ENCODE measurements around the gene SDF2L1.
A peak's percentile ranks its signal among the peaks of the same experiment; 100 is the strongest.
"Not testable (repeated sequence)": the region's sequence is repeated elsewhere in the genome, so short reads cannot be mapped to it uniquely, and the experiment has no call there.

SDF2L1 gene

GRCh38 chr22:21643533-21644357, 1.6 kb downstream of the SDF2L1 start:
- TF ChIP-seq, protein P1, sequence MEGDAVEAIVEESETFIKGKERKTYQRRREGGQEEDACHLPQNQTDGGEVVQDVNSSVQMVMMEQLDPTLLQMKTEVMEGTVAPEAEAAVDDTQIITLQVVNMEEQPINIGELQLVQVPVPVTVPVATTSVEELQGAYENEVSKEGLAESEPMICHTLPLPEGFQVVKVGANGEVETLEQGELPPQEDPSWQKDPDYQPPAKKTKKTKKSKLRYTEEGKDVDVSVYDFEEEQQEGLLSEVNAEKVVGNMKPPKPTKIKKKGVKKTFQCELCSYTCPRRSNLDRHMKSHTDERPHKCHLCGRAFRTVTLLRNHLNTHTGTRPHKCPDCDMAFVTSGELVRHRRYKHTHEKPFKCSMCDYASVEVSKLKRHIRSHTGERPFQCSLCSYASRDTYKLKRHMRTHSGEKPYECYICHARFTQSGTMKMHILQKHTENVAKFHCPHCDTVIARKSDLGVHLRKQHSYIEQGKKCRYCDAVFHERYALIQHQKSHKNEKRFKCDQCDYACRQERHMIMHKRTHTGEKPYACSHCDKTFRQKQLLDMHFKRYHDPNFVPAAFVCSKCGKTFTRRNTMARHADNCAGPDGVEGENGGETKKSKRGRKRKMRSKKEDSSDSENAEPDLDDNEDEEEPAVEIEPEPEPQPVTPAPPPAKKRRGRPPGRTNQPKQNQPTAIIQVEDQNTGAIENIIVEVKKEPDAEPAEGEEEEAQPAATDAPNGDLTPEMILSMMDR (IDR thresholded peaks at IDR 0.05; ENCODE audit: low read depth, low read length) = no peak
- H3K4me3 ChIP-seq (ENCODE audit: low read depth, low read length) = peak overlapping the region; percentile 77; the same call in 1 of the 2 replicates

GRCh38 chr22:21645513-21645912, 3.4 kb downstream of the SDF2L1 start:
- H3K4me3 ChIP-seq (ENCODE audit: low read depth, low read length) = not testable (repeated sequence)

DNA sequence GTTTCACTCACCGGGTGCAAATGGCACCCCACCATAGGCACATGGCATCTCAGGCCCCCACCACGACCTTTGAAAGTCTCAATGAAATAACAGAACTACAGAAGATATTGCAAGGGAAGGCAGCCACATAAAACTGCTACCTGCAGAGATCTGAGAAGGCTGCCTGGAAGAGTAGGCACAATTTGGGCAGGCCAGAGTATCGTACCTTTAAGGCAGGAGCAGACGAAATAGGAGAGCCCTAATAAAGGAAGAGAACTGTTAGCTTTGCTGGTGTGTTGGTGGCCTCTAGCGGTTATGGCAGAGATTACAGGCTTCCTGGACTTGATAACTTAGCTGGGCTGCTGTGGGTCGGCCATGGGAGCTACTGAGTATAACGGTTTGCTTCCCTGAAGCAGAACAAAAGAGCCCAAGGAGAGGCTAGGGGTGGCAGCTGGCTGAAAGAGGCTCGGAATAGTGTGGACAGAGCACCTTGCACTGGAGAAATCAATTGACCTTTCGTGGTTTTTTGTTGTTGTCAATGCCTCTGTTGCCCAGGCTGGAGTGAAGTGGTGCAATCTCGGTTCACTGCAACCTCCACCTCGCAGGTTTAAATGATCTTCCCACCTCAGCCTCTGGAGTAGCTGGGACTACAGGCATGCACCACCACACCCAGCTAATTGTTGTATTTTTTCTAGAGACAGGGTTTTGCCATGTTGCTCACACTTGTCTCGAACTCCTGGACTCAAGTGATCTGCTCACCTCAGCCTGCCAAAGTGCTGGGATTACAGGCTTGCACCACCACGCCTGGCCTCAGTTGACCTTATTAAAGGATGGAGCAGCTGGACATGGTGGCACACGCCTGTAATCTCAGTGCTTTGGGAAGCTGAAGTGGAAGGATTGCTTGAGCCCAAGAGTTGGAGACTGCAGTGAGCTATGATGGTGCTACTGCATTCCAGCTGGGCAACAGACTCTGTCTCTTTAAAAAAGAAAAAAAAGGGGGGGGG, 4.8 kb downstream of the SDF2L1 start:
- no peak overlapping the region for H3K4me3 ChIP-seq (ENCODE audit: low read depth, low read length)
- TF ChIP-seq, protein P1 (IDR thresholded peaks at IDR 0.05; ENCODE audit: low read depth, low read length) = peak; percentile 93

- no peak overlapping the region for H3K4me3 ChIP-seq (ENCODE audit: low read depth, low read length)
- TF ChIP-seq, protein P1 (IDR thresholded peaks at IDR 0.05; ENCODE audit: low read depth, low read length) = no peak
Observed at GRCh38 chr22:21650280-21650679, 8.2 kb downstream of the SDF2L1 start.

- TF ChIP-seq, protein P1 (IDR thresholded peaks at IDR 0.05; ENCODE audit: low read depth, low read length) = no peak
Observed at GRCh38 chr22:21650823-21651520, 8.9 kb downstream of the SDF2L1 start.

GRCh38 chr22:21651521-21652009, 9.5 kb downstream of the SDF2L1 start:
- TF ChIP-seq, protein P1 (IDR thresholded peaks at IDR 0.05; ENCODE audit: low read depth, low read length) = no peak

More at GRCh38 chr22:21650823-21651520, 8.9 kb downstream of the SDF2L1 start:
- H3K4me3 ChIP-seq (ENCODE audit: low read depth, low read length) = peak overlapping the region; percentile 82

DNA sequence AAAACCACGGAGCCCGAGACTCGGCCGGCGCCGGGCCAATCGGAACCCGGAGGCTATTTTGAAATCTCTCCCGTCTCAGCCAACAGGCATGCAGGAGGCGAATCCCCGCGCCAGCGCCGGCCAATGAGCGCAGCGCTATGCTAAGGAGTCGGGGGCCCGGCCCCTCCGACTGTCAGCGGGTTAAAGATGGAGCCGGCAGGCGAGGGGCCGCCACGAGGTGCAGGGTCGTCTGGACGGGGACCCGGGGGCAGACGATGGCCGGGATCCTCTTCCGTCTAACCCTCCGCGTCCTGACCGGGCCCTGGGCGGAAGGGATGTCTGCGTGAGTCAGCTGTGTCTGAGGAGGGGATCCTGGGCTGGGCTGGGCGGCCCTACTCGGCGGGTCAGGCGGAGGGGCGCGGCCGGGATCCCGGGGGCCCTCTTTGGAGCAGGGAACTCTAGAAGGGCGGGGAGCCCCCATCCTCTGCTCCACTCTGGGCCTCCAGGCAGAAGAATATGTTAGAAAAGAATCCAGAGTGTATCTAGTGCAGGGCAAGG, 10.0 kb downstream of the SDF2L1 start:
- TF ChIP-seq, protein P1 (IDR thresholded peaks at IDR 0.05; ENCODE audit: low read depth, low read length) = no peak
- H3K4me3 ChIP-seq (ENCODE audit: low read depth, low read length) = peak overlapping the region; percentile 82

More at GRCh38 chr22:21651521-21652009, 9.5 kb downstream of the SDF2L1 start:
- peak overlapping the region; percentile 82 for H3K4me3 ChIP-seq (ENCODE audit: low read depth, low read length)
